ENCODE measurements around the gene LGALS8.

LGALS8 gene

GRCh38 chr1:236589531-236589930 is 65.7 kb downstream of the LGALS8 start:
- DNase-seq (ENCODE audit: low read depth): no peak

GRCh38 chr1:236590553-236591150 is 66.9 kb downstream of the LGALS8 start:
- DNase-seq (ENCODE audit: low read depth): no peak

- no peak for DNase-seq (ENCODE audit: low read depth)
These were observed 78.4 kb downstream of the LGALS8 start for GRCh38 chr1:236602171-236602570.

Measured in activated T-cell treated with anti-CD3 and anti-CD28 coated beads for 24 hours (primary cell).